BLaER1 treated with 17β-estradiol and CSF1 and Interleukin-3, amounts not matched to agents 10 nM and 100 nM (cell line): Measurements from ENCODE around the gene TEAD2.
A peak's percentile ranks its signal among the peaks of the same experiment; 100 is the strongest.
"Not testable (repeated sequence)": the region's sequence is repeated elsewhere in the genome, so short reads cannot be mapped to it uniquely, and the experiment has no call there.

Experiments used
- H3K27ac ChIP-seq, 11 experiments: shearing (Covaris generic); formaldehyde crosslinking; 2 replicates each; pipeline ENCODE4 v1.8.1; 2022
- H3K27me3 ChIP-seq, 11 experiments: shearing (Covaris generic); formaldehyde crosslinking; 2 replicates each; pipeline ENCODE4 v1.8.1; 2022
- H3K36me3 ChIP-seq, 11 experiments: shearing (Covaris generic); formaldehyde crosslinking; 2 replicates each; pipeline ENCODE4 v1.8.1; 2022
- H3K4me1 ChIP-seq, 10 experiments: shearing (Covaris generic); formaldehyde crosslinking; 2 replicates each; pipeline ENCODE4 v1.8.1; 2022
- H3K4me2 ChIP-seq, 11 experiments: shearing (Covaris generic); formaldehyde crosslinking; 2 replicates each; pipeline ENCODE4 v1.8.1; 2022
- H3K4me3 ChIP-seq, 10 experiments: shearing (Covaris generic); formaldehyde crosslinking; 2 replicates each; pipeline ENCODE4 v1.8.1; 2022
- H3K9ac ChIP-seq, 11 experiments: shearing (Covaris generic); formaldehyde crosslinking; 2 replicates each; pipeline ENCODE4 v1.8.1; 2022
- H3K9me3 ChIP-seq, 11 experiments: shearing (Covaris generic); formaldehyde crosslinking; replicated peaks in 1 of 11; 2 replicates each; pipeline ENCODE4 v1.8.1; 2022
- H4K20me1 ChIP-seq, 11 experiments: shearing (Covaris generic); formaldehyde crosslinking; 2 replicates each; pipeline ENCODE4 v1.8.1; 2022
- Cebpa-rat ChIP-seq, 11 experiments: shearing (Covaris generic); IDR thresholded peaks; 2 replicates each; pipeline ENCODE4 v1.8.1; 2022

Gene TEAD2

DNA sequence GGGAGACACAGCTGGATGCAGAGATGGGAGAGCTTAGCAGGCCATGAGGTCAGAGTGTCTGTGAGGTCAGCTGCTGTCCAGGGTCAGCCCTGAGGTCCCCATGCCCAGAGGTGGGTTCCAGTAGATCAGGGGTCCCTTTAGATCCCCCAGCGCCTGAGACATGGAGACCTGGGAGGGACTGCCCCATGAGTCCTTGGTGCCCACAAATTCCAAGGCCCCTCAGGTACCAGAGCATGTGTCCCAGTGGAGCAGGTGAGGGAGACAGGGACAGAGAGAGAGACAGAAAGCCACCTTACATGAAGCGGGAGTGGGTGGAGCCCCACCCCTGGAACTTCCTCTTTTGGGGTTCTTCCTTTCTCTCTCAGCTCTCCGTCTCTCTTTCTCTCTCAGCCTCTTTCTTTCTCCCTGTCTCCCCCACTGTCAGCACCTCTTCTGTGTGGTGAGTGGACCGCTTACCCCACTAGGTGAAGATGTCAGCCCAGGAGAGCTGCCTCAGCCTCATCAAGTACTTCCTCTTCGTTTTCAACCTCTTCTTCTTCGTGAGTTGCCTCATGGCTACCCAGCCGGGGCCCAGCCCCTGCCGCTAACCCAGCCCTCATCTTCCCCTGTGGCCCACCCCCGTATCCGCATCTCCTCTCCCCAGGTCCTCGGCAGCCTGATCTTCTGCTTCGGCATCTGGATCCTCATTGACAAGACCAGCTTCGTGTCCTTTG, 27.0 kb downstream of the TEAD2 start, which contains the start of gene CD37:
Gene CD37, plus strand, starts transcription at position 336 of the 713 bp plus-strand sequence. Its CDS starts 135 bp downstream, at position 471.
- Histone ChIP-seq H4K20me1 (peaks cover 0 to 26% (median 0%) of the 10 kb centered on the region in 11 experiments; a peak in 6 of 22 replicates), H3K4me3 (peak within 1 kb of the TSS in 9 of 10 experiments; percentile 1 to 61 (median 48); a peak in 15 of 20 replicates), H3K36me3 (peaks cover 0 to 11% (median 0%) of the 10 kb centered on the region in 11 experiments; a peak in 2 of 22 replicates), H3K4me1 (peaks cover 59 to 89% (median 69%) of the 10 kb centered on the region in 10 experiments), H3K9ac (peak within 1 kb of the TSS; percentile 30 to 80 (median 55); a peak in 20 of 22 replicates), H3K27me3 (peaks cover 0 to 14% (median 0%) of the 10 kb centered on the region in 11 experiments; a peak in 8 of 22 replicates), H3K9me3 (0 out of 22 replicates have a peak, but pooled peaks cover 0 to 8% (median 0%) of the 10 kb centered on the region in 11 experiments), H3K4me2 (peak within 1 kb of the TSS; percentile 83 to 95 (median 92)), H3K27ac (peak within 1 kb of the TSS; percentile 32 to 77 (median 60); a peak in 20 of 22 replicates)
- TF ChIP-seq Cebpa-rat (IDR thresholded peaks at IDR 0.05): no peak

DNA sequence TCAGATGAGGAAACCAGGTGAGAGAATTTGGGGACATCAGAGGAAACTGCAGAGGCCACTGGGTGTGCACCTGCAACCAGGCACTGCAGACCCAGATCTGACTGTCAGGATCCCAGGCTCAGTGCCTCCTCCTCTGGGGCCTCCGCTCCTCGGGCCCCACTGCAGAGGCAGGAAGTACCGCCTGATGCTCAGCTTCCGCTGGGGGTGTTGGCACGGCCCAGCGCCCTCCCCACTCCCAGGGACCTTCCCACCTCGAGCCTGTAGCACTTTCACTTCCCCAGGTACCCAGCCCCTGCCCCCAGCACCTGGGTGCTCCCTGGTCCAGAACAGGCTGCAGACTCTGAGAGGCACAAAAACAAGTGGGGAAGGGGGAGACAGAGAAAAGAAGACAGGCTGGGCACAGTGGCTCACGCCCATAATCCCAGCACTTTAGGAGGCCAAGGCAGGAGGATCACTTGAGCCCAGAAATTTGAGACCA, 28.4 kb downstream of the TEAD2 start:
- Histone ChIP-seq H3K4me1 (peaks cover 53 to 82% (median 72%) of the 10 kb centered on the region in 10 experiments), H3K36me3 (peaks cover 0 to 11% (median 0%) of the 10 kb centered on the region in 11 experiments; a peak in 2 of 22 replicates), H3K9ac (peak overlapping the region in 10 of 11 experiments; percentile 0 to 60 (median 46); a peak in 11 of 22 replicates), H3K27ac (peak overlapping the region in 10 of 11 experiments; percentile 24 to 77 (median 54); a peak in 18 of 22 replicates), H3K9me3 (no peaks in the 10 kb centered on the region), H3K4me2 (peak overlapping the region; percentile 83 to 95 (median 92)), H3K4me3 (peak overlapping the region in 7 of 10 experiments; percentile 3 to 52 (median 8); a peak in 8 of 20 replicates), H3K27me3 (peaks cover 0 to 14% (median 0%) of the 10 kb centered on the region in 11 experiments; a peak in 6 of 22 replicates), H4K20me1 (peaks cover 0 to 22% (median 0%) of the 10 kb centered on the region in 11 experiments; a peak in 6 of 22 replicates)
- no peak for TF ChIP-seq Cebpa-rat (IDR thresholded peaks at IDR 0.05)

DNA sequence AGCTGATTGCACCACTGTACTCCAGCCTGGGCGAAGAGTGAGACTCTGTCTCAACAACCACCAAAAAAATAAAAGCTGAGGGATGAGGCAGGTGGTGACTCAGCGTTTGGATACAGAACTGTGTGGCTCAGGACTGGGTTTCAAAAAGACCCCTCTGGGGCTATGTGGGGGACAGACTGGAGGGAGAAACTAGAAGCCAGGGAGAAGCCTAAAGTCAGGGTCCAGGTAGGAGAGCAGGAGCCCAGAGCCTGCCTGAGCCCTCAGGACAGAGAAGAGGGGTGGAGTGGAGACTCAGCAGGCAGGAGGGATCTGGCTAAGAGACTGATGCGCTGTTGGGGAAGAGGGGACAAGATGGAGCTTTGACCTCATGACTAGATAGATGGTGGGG, 28.8 kb downstream of the TEAD2 start:
- Histone ChIP-seq H3K36me3 (peaks cover 0 to 8% (median 0%) of the 10 kb centered on the region in 11 experiments; a peak in 2 of 22 replicates), H3K4me2 (peak overlapping the region; percentile 83 to 95 (median 92)), H4K20me1 (peaks cover 0 to 22% (median 0%) of the 10 kb centered on the region in 11 experiments; a peak in 6 of 22 replicates), H3K9me3 (no peaks in the 10 kb centered on the region), H3K9ac (peak overlapping the region in 10 of 11 experiments; percentile 0 to 60 (median 46); a peak in 12 of 22 replicates), H3K4me1 (peaks cover 53 to 78% (median 73%) of the 10 kb centered on the region in 10 experiments), H3K27me3 (peaks cover 0 to 14% (median 0%) of the 10 kb centered on the region in 11 experiments; a peak in 6 of 22 replicates), H3K4me3 (peak overlapping the region in 7 of 10 experiments; percentile 3 to 52 (median 8); a peak in 8 of 20 replicates), H3K27ac (peak overlapping the region in 10 of 11 experiments; percentile 24 to 77 (median 54); a peak in 18 of 22 replicates)
- TF ChIP-seq Cebpa-rat (IDR thresholded peaks at IDR 0.05): no peak; a peak in 1 of 22 replicates

DNA sequence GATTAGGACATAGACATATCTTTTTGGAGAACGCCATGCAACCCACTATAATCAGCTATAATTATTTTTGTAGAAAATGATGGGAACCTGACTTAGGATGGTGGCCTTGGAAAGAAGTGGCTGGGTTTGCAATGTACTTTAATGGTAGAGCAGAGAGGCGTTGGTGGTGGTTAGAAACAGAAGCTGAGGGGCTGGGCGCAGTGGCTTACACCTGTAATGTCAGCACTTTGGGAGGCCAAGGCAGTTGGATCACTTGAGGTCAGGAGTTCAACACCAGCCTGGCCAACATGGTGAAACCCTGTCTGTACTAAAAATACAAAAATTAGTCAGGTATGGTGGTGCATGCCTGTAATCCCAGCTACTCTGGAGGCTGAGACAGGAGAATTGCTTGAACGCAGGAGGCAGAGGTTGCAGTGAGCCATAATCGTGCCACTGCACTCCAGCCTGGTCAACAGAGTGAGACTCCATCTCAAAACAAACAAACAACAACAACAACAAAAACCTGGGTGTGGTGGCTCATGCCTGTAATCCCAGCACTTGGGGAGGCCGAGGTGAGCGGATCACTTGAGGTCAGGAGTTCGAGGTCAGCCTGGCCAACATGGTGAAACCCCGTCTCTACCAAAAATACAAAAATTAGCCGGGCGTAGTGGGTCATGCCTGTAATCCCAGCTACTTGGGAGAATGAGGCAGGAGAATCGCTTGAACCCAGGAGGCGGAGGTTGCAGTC, 29.4 kb downstream of the TEAD2 start:
- Histone ChIP-seq H3K4me3 (peak overlapping the region in 1 of 10 experiments; percentile 3; a peak in 1 of 20 replicates), H4K20me1 (peaks cover 0 to 22% (median 0%) of the 10 kb centered on the region in 11 experiments; a peak in 6 of 22 replicates), H3K27ac (peak overlapping the region in 7 of 11 experiments; percentile 49 to 77 (median 64); a peak in 10 of 22 replicates), H3K27me3 (peaks cover 0 to 13% (median 0%) of the 10 kb centered on the region in 11 experiments; a peak in 6 of 22 replicates), H3K4me1 (peaks cover 53 to 78% (median 73%) of the 10 kb centered on the region in 10 experiments), H3K4me2 (peak overlapping the region; percentile 83 to 95 (median 92)), H3K9ac (peak overlapping the region in 5 of 11 experiments; percentile 43 to 60 (median 49); a peak in 6 of 22 replicates)
- not testable (repeated sequence) for H3K9me3 ChIP-seq, H3K36me3 ChIP-seq

DNA sequence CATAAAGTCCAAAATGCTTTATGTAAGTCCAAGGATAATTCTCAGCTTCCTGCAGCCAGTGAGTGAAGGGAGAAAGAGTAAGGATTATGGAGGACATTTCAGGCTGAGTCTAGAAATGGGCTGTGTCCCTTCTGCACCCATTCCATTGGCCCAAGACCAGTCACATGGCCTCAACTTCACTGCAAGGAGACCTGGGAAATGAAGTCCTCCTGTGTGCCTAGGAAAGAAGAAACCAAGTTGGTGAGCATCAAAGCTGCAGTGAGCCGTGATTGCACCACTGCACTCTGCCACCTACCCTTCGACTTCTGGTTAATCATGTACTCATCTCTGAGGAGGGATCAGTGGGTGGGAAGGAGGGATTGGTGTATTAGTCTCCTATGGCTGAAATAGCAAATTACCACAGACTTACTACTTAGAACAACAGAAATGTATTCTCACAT, 30.6 kb downstream of the TEAD2 start:
- Histone ChIP-seq H3K4me2 (peak overlapping the region; percentile 50 to 94 (median 91); a peak in 19 of 22 replicates), H3K36me3 (no peaks in the 10 kb centered on the region), H3K27ac (no peak overlapping the region), H3K4me1 (peaks cover 50 to 72% (median 67%) of the 10 kb centered on the region in 10 experiments), H3K9ac (no peak overlapping the region), H3K27me3 (peaks cover 0 to 5% (median 0%) of the 10 kb centered on the region in 11 experiments; a peak in 3 of 22 replicates), H3K4me3 (no peak overlapping the region), H3K9me3 (no peaks in the 10 kb centered on the region), H4K20me1 (peaks cover 0 to 16% (median 0%) of the 10 kb centered on the region in 11 experiments; a peak in 4 of 22 replicates)
- 0 out of 22 replicates have a peak, but pooled peaks of 1 of the 11 experiments have one; percentile 29 for TF ChIP-seq Cebpa-rat (IDR thresholded peaks at IDR 0.05)

DNA sequence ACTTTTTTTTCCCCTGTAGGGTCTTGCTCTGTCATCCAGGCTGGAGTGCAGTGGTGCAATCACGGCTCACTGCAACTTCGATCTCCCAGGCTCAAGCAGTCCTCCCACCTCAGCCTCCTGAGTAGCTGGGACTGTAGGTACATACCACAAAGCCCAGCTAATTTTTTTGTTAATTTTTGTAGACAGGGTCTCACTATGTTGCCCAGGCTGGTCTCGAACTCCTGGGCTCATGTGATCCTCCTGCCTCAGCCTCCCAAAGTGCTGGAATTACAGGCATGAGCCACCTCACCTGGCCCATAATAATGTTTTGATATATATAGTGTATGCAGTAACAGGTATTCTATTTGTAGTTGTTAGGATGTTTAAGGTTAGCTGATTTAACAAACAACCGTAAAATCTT, 31.0 kb downstream of the TEAD2 start:
- H4K20me1 ChIP-seq: peaks cover 0 to 12% (median 0%) of the 10 kb centered on the region in 11 experiments; a peak in 2 of 22 replicates
- not testable (repeated sequence) for H3K9me3 ChIP-seq, H3K9ac ChIP-seq, H3K4me3 ChIP-seq, H3K36me3 ChIP-seq, H3K27ac ChIP-seq, H3K27me3 ChIP-seq
- peaks cover 49 to 73% (median 67%) of the 10 kb centered on the region in 10 experiments for H3K4me1 ChIP-seq
- H3K4me2 ChIP-seq: peak overlapping the region in 7 of 11 experiments; percentile 14 to 94 (median 86); a peak in 9 of 22 replicates

DNA sequence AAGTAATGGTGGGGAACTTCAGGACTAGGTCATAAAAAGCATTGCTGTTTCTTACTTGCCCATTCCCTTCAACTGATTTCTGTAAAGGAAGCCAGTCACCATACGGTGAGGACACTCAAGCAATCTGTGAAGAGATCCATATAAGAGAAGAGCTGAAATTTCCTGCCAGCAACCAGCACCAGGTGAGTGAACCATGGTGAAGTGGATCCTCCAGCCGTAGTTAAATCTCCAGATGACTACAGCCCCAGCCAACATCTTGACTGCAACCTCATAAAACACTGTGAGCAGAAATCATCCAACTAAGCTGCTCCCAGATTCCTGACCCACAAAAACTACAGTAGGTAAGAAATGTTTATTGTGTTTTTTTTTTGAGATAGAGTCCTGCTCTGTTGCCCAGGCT, 33.5 kb downstream of the TEAD2 start:
- Histone ChIP-seq H3K4me2 (peak overlapping the region in 3 of 11 experiments; percentile 18 to 31 (median 20); a peak in 3 of 22 replicates), H3K4me1 (peaks cover 30 to 55% (median 49%) of the 10 kb centered on the region in 10 experiments), H3K4me3 (no peak overlapping the region)

More for the DNA sequence above, 33.5 kb downstream of the TEAD2 start:
- no peaks in the 10 kb centered on the region for H3K27me3 ChIP-seq
- no peaks in the 10 kb centered on the region for H3K36me3 ChIP-seq
- H3K9me3 ChIP-seq: peaks cover 0 to 11% (median 2%) of the 10 kb centered on the region in 11 experiments; a peak in 11 of 22 replicates
- no peak for TF ChIP-seq Cebpa-rat (IDR thresholded peaks at IDR 0.05)
- H4K20me1 ChIP-seq: peaks cover 0 to 4% (median 0%) of the 10 kb centered on the region in 11 experiments; a peak in 2 of 22 replicates
- H3K9ac ChIP-seq: no peak overlapping the region
- no peak overlapping the region for H3K27ac ChIP-seq
